HG03442 (cell line): ENCODE measurements around the gene PSTPIP1.

Experiments
- ATAC-seq: cut with Tn5 transposase; IDR thresholded peaks from one replicate; pipeline ENCODE4 v1.9.1; 2021; ENCODE audit warnings: mild to moderate bottlenecking, moderate library complexity; ENCODE audit not compliant: unreplicated experiment

Gene PSTPIP1

GRCh38 chr15:77066971-77067690 lies 72.2 kb downstream of the PSTPIP1 start:
- no peak for ATAC-seq

- no peak for ATAC-seq
Measured at GRCh38 chr15:77067691-77068367, 72.9 kb downstream of the PSTPIP1 start.

GRCh38 chr15:77068633-77069032 lies 73.7 kb downstream of the PSTPIP1 start:
- ATAC-seq: no peak

GRCh38 chr15:77069521-77070121 lies 74.7 kb downstream of the PSTPIP1 start:
- ATAC-seq: no peak

GRCh38 chr15:77070180-77070494 lies 75.2 kb downstream of the PSTPIP1 start:
- no peak for ATAC-seq

- ATAC-seq: peak; percentile 87
Measured at GRCh38 chr15:77070495-77071304, 75.8 kb downstream of the PSTPIP1 start, which contains the start of gene TSPAN3. TSPAN3 (minus strand) TSS chr15:77071109; CDS start chr15:77070954, 155 bp downstream.

GRCh38 chr15:77071305-77072223 lies 76.6 kb downstream of the PSTPIP1 start:
- ATAC-seq: no peak

- ATAC-seq: no peak
Measured at GRCh38 chr15:77074350-77074749, 79.4 kb downstream of the PSTPIP1 start.

- ATAC-seq: no peak
Measured at GRCh38 chr15:77075528-77075927, 80.6 kb downstream of the PSTPIP1 start.

- ATAC-seq: no peak
Measured at GRCh38 chr15:77076323-77076915, 81.5 kb downstream of the PSTPIP1 start.

- ATAC-seq: no peak
Measured at GRCh38 chr15:77081971-77082370, 87.0 kb downstream of the PSTPIP1 start.

GRCh38 chr15:77083381-77084160 lies 88.6 kb downstream of the PSTPIP1 start:
- ATAC-seq: peak; percentile 60

GRCh38 chr15:77084436-77084835 lies 89.5 kb downstream of the PSTPIP1 start:
- ATAC-seq: no peak

- no peak for ATAC-seq
Measured at GRCh38 chr15:77085297-77085696, 90.4 kb downstream of the PSTPIP1 start.
